Left ventricle myocardium superior (tissue), 1 donor: ENCODE data around the gene KCNK17. TPM values are rescaled to one million over a fixed set of nuclear protein-coding genes. Genes with fewer than 3 reads are reported as not detected.

Experiments used
- total RNA-seq: library from RNA; stranded (reverse); fragmentation: NEBNext Ultra II Directional; extraction: Animal tissue kit (Norgen Biotek cat#: 25700); gene quantifications from one replicate; pipeline ENCODE4 v1.2.1, GENCODE V29; 2021
- donor health status: DM: no; HTN: yes; CAD: no; lungs with severe emphysema.

The KCNK17 gene
- total RNA-seq, 1 donor from 2014 or later, result not detected

Other genes with a start within 250 kb of the KCNK17 start
- gene SAYSD1, start 199.2 kb downstream of the KCNK17 start, total RNA-seq, result 12.0 TPM
- 0.50 TPM for gene KCNK5, start 84.9 kb downstream of the KCNK17 start, total RNA-seq
- not detected for gene KCNK16, start 8.3 kb upstream of the KCNK17 start, total RNA-seq